Body of pancreas (tissue), 4 donors: ENCODE results near the gene IPO11.
"Not testable (repeated sequence)": the region's sequence is repeated elsewhere in the genome, so short reads cannot be mapped to it uniquely, and the experiment has no call there.

Source experiments
- CTCF ChIP-seq, 7 experiments: fragments of 450-650 bp in 4 of 7; fragments of 200-600 bp in 3 of 7; sonication (generic) in 3 of 7; IDR thresholded peaks; one replicate each; pipeline ENCODE4 v1.5.1; 2016 to 2019; ENCODE audit warnings: antibody characterized with exemption in 7 of 7
- POLR2A ChIP-seq, 3 donors: fragments of 450-650 bp; IDR thresholded peaks; one replicate each; pipeline ENCODE4 v1.6.1; 2016; ENCODE audit warnings: antibody characterized with exemption in 3 of 3, mild to moderate bottlenecking in 2 of 3

GRCh38 chr5:62565740-62566139 is 153.2 kb downstream of the IPO11 start:
- TF ChIP-seq CTCF, POLR2A (IDR thresholded peaks at IDR 0.05): not testable (repeated sequence)
